K562 (cell line): ENCODE data around the gene EPM2A. TPM values are rescaled to one million over a fixed set of nuclear protein-coding genes. Genes with fewer than 3 reads are reported as not detected.

Source experiments
- CXXC5 ChIP-seq: fragments of 250-450 bp; sonication (Bioruptor Pico); IDR thresholded peaks from 2 replicates; pipeline ENCODE4 v1.8.0; 2022; ENCODE audit warnings: inconsistent platforms, mild to moderate bottlenecking, moderate library complexity
- ETV1 ChIP-seq: fragments of 450-650 bp; conservative IDR thresholded peaks from 2 replicates; pipeline ENCODE4 v1.6.1; 2016; ENCODE audit warnings: missing genetic modification characterization, control low read depth, low read depth, missing compliant biosample characterization
- HDAC6 ChIP-seq: IDR thresholded peaks from 2 replicates; pipeline ENCODE4 v1.6.1; 2012; ENCODE audit warnings: low read depth, mild to moderate bottlenecking, control low read depth, inconsistent platforms, low read length, moderate library complexity
- LEF1 ChIP-seq: fragments of 450-650 bp; IDR thresholded peaks from 2 replicates; pipeline ENCODE4 v1.6.1; 2016; ENCODE audit warnings: mild to moderate bottlenecking
- MAFG ChIP-seq: fragments of 450-650 bp; conservative IDR thresholded peaks from 2 replicates; pipeline ENCODE4 v1.6.1; 2016; ENCODE audit warnings: missing genetic modification characterization, missing compliant biosample characterization
- MCM2 ChIP-seq: fragments of 450-650 bp; IDR thresholded peaks from 2 replicates; pipeline ENCODE4 v1.6.1; 2017; ENCODE audit warnings: low read depth, mild to moderate bottlenecking
- MCM3 ChIP-seq: fragments of 450-650 bp; IDR thresholded peaks from 2 replicates; pipeline ENCODE4 v1.6.1; 2016
- MEF2D ChIP-seq: conservative IDR thresholded peaks from 2 replicates; pipeline ENCODE4 v1.6.1; 2016; ENCODE audit warnings: low read depth, missing genetic modification characterization, missing compliant biosample characterization
- RBM34 ChIP-seq: fragments of 200-400 bp; formaldehyde crosslinking; IDR thresholded peaks from 2 replicates; pipeline ENCODE4 v1.6.1; 2018; ENCODE audit warnings: low read length, borderline replicate concordance; ENCODE audit not compliant: insufficient read depth
- RFX7 ChIP-seq: fragments of 250-450 bp; sonication (Bioruptor Pico); IDR thresholded peaks from 2 replicates; pipeline ENCODE4 v1.5.1; 2021; ENCODE audit warnings: mild to moderate bottlenecking
- RREB1 ChIP-seq: fragments of 250-450 bp; sonication (Bioruptor Pico); IDR thresholded peaks from 2 replicates; pipeline ENCODE4 v1.4.0; 2020
- SRSF7 ChIP-seq: fragments of 200-400 bp; formaldehyde crosslinking; optimal IDR thresholded peaks from 2 replicates; pipeline ENCODE3; 2017; ENCODE audit warnings: mild to moderate bottlenecking, low read depth, low read length
- TCF15 ChIP-seq: fragments of 250-450 bp; sonication (Bioruptor Pico); IDR thresholded peaks from 2 replicates; pipeline ENCODE4 v1.8.0; 2022; ENCODE audit warnings: moderate library complexity, mild to moderate bottlenecking, inconsistent platforms
- U2AF2 ChIP-seq: fragments of 200-400 bp; formaldehyde crosslinking; optimal IDR thresholded peaks from 2 replicates; pipeline ENCODE3; 2017; ENCODE audit warnings: low read depth, mild to moderate bottlenecking, low read length
- ZBTB8A ChIP-seq: fragments of 450-650 bp; IDR thresholded peaks from 2 replicates; pipeline ENCODE4 v1.6.1; 2018; ENCODE audit warnings: mild to moderate bottlenecking, moderate library complexity; ENCODE audit not compliant: partially characterized antibody
- ZFPM2 ChIP-seq: fragments of 250-450 bp; sonication (Bioruptor Pico); IDR thresholded peaks from 2 replicates; pipeline ENCODE4 v1.5.1; 2022; ENCODE audit warnings: mild to moderate bottlenecking
- ZNF436 ChIP-seq: fragments of 250-450, 450-650 bp; sonication (Bioruptor Pico); formaldehyde crosslinking; IDR thresholded peaks from 2 replicates; pipeline ENCODE4 v1.7.0; 2020; ENCODE audit warnings: mild to moderate bottlenecking
- polyA plus RNA-seq, 8 experiments: library from polyadenylated mRNA; depleted of rRNA in 4 of 8; stranded (reverse) in 5 of 8; unstranded in 3 of 8; fragments of >200 nt; fragmentation: Nextera tagmentation in 2 of 8; fragmentation: Illumina TruSeq in 1 of 8; extraction: Ambion mirVana in 2 of 8; extraction: Trizol in 1 of 8; gene quantifications; 2 replicates each; pipeline versions ENCODE4 v1.2.1 to v1.2.3, GENCODE V29; 2011 to 2014; ENCODE audit warnings: inconsistent platforms in 1 of 8, missing spikeins in 1 of 8
- total RNA-seq, 7 experiments: library from RNA; depleted of rRNA in 6 of 7; stranded (reverse); fragments of >200 nt in 6 of 7; fragmentation: Illumina TruSeq in 2 of 7; extraction: Trizol in 2 of 7; gene quantifications; 2 replicates each; pipeline versions ENCODE4 v1.2.1 to v1.2.3, GENCODE V29; 2011 to 2021; ENCODE audit warnings: low replicate concordance in 1 of 7
- TF ChIP-seq, protein P1 (sequence below), 2 experiments: fragments of 450-650 bp in 1 of 2; sonication (generic) in 1 of 2; formaldehyde crosslinking in 1 of 2; IDR thresholded peaks in 1 of 2; conservative IDR thresholded peaks in 1 of 2; 2 replicates each; pipeline versions ENCODE4 v1.6.1 to v1.8.1; 2016 to 2023; ENCODE audit warnings: mild to moderate bottlenecking in 2 of 2, moderate library complexity in 2 of 2, inconsistent platforms in 1 of 2, missing genetic modification reagents in 1 of 2
- TF ChIP-seq, protein P2 (sequence below): fragments of 250-450 bp; sonication (Bioruptor Pico); IDR thresholded peaks from 2 replicates; pipeline ENCODE4 v1.8.0; 2021; ENCODE audit warnings: moderate library complexity, mild to moderate bottlenecking, inconsistent platforms

The EPM2A gene
- total and polyA plus RNA-seq, 9 of the 15 experiments (the other 6 are each of a cell fraction or from before 2014, with no cell fraction given): 0.35 to 5.3 (median 2.5) TPM

DNA sequence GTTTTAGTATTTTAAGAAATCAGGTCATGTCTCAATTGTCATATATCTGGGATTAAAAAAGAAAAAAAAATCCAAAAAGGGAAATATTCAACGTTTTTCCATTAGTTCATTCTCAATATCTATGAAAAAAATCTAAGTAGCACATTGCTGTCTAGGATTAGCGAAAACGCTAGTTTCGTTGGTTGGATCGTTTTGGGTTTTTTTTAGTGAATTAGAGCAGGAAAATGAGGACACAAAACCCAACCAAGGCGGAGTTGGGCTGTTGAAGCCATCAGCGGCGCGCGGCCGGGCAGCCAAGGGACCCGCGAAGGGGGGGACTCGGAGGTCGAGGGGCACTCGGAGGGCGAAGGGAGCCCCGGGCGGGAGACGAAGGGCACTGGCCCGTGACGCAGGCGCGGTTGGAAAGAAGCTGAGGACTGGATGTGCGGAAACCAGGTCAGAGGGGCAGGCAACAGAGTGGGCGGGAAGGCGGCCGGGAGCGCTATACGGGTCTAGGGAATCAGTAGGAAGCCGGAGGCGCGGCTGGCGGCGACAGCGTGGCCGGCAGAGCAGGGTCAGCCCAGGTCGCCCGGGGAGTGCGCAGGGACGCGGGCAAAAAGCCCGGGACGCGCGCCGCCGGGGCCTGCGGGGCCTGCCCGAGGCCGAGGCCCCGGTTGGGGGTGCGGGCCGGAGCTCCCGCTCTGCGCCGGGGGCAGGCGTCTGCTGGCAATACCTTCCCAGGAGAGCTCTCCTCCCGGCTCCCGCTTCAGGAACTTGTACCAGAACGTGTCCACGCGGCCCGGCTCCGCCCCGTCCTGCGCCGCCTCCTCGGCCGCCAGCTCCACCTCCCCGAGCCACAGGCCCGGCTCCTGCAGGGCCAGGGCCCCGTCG lies 599 bp downstream of the EPM2A start (continued):
- TF ChIP-seq ETV1 (peak; percentile 60), ZNF436 (CRISPR knock-in tag) (no peak), TCF15 (CRISPR knock-in tag) (no peak), HDAC6 (no peak), MCM3 (no peak), U2AF2 (no peak), MEF2D (tag) (no peak), MAFG (tag) (no peak), LEF1 (0 out of 2 replicates have a peak, but pooled peaks have one; percentile 15), CXXC5 (CRISPR knock-in tag) (peak; percentile 90), RBM34 (no peak), RFX7 (CRISPR knock-in tag) (no peak), ZBTB8A (no peak), ZFPM2 (CRISPR knock-in tag) (peak; percentile 15; the same call in 1 of the 2 replicates), MCM2 (no peak), SRSF7 (no peak), RREB1 (CRISPR knock-in tag) (0 out of 2 replicates have a peak, but pooled peaks have one; percentile 31)
- TF ChIP-seq, protein P1, sequence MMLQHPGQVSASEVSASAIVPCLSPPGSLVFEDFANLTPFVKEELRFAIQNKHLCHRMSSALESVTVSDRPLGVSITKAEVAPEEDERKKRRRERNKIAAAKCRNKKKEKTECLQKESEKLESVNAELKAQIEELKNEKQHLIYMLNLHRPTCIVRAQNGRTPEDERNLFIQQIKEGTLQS (IDR thresholded peaks at IDR 0.05): no peak
- TF ChIP-seq, protein P1 (CRISPR knock-in tag; conservative IDR thresholded peaks at IDR 0.05): no peak
- TF ChIP-seq, protein P2, sequence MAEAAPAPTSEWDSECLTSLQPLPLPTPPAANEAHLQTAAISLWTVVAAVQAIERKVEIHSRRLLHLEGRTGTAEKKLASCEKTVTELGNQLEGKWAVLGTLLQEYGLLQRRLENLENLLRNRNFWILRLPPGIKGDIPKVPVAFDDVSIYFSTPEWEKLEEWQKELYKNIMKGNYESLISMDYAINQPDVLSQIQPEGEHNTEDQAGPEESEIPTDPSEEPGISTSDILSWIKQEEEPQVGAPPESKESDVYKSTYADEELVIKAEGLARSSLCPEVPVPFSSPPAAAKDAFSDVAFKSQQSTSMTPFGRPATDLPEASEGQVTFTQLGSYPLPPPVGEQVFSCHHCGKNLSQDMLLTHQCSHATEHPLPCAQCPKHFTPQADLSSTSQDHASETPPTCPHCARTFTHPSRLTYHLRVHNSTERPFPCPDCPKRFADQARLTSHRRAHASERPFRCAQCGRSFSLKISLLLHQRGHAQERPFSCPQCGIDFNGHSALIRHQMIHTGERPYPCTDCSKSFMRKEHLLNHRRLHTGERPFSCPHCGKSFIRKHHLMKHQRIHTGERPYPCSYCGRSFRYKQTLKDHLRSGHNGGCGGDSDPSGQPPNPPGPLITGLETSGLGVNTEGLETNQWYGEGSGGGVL: no peak
